Ovary (tissue), 3 donors: Measurements from ENCODE around the gene C1orf159.
"Not testable (repeated sequence)": the region's sequence is repeated elsewhere in the genome, so short reads cannot be mapped to it uniquely, and the experiment has no call there.

Experiments
- EP300 ChIP-seq: sonication (generic); formaldehyde crosslinking; IDR thresholded peaks from one replicate; pipeline ENCODE4 v1.6.1; 2017; ENCODE audit warnings: antibody characterized with exemption
- POLR2A ChIP-seq: fragments of 450-650 bp; IDR thresholded peaks from one replicate; pipeline ENCODE4 v1.6.1; 2017; ENCODE audit warnings: antibody characterized with exemption, mild to moderate bottlenecking, moderate library complexity
- TF ChIP-seq, protein P1 (sequence below), 3 donors: fragments of 450-650 bp in 2 of 3; fragments of 200-600 bp in 1 of 3; IDR thresholded peaks; one replicate each; pipeline versions ENCODE4 v1.5.1 to v1.8.0; 2016 to 2022; ENCODE audit warnings: antibody characterized with exemption in 3 of 3, mild to moderate bottlenecking in 1 of 3
- donor health status: DM: no; HTN: no; CAD: no.

DNA sequence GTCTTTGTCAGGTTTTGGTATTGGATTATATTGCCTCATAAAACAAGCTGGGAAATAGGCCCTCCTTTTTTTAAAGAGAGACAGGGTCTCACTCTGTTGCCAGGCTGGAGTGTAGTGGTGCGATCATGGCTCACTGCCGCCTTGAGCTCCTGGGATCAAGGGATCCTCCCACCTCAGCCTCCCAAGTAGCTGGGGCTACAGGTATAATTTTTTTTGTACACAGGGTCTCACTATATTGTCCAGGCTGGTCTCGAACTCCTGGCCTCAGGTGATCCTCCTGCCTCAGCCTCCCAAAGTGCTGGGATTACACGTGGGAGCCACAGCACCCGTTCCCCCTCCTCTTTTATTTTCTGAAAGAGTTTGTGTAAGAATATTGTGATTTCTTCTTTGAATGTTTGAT, 19.8 kb downstream of the C1orf159 start:
- TF ChIP-seq, protein P1, sequence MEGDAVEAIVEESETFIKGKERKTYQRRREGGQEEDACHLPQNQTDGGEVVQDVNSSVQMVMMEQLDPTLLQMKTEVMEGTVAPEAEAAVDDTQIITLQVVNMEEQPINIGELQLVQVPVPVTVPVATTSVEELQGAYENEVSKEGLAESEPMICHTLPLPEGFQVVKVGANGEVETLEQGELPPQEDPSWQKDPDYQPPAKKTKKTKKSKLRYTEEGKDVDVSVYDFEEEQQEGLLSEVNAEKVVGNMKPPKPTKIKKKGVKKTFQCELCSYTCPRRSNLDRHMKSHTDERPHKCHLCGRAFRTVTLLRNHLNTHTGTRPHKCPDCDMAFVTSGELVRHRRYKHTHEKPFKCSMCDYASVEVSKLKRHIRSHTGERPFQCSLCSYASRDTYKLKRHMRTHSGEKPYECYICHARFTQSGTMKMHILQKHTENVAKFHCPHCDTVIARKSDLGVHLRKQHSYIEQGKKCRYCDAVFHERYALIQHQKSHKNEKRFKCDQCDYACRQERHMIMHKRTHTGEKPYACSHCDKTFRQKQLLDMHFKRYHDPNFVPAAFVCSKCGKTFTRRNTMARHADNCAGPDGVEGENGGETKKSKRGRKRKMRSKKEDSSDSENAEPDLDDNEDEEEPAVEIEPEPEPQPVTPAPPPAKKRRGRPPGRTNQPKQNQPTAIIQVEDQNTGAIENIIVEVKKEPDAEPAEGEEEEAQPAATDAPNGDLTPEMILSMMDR (IDR thresholded peaks at IDR 0.05), result not testable (repeated sequence)
- TF ChIP-seq POLR2A, EP300: not testable (repeated sequence)
